PC-9 (cell line): ENCODE data around the gene FOXG1.

Experiments
- CTCF ChIP-seq: fragments of 200-600 bp; sonication (generic); conservative IDR thresholded peaks from 2 replicates; pipeline ENCODE4 v1.6.1; 2017; ENCODE audit warnings: mixed run types, antibody characterized with exemption, mild to moderate bottlenecking, moderate library complexity
- EZH2 ChIP-seq: fragments of 200-600 bp; sonication (generic); IDR thresholded peaks from 2 replicates; pipeline ENCODE4 v1.8.0; 2017; ENCODE audit warnings: antibody characterized with exemption, low read depth

- TF ChIP-seq CTCF (no peak), EZH2 (no peak)
Measured at GRCh38 chr14:28742171-28742846, 24.3 kb upstream of the FOXG1 start.
